CD4-positive, alpha-beta T cell treated with Interleukin-15 for 4 hours (primary cell): ENCODE measurements around the gene HSF4.
"Not testable (repeated sequence)": the region's sequence is repeated elsewhere in the genome, so short reads cannot be mapped to it uniquely, and the experiment has no call there.

Source experiments
- DNase-seq: peaks from one replicate; pipeline ENCODE4 v3.0.0-alpha.2; 2020; ENCODE audit warnings: low spot score

Gene HSF4, protein sequence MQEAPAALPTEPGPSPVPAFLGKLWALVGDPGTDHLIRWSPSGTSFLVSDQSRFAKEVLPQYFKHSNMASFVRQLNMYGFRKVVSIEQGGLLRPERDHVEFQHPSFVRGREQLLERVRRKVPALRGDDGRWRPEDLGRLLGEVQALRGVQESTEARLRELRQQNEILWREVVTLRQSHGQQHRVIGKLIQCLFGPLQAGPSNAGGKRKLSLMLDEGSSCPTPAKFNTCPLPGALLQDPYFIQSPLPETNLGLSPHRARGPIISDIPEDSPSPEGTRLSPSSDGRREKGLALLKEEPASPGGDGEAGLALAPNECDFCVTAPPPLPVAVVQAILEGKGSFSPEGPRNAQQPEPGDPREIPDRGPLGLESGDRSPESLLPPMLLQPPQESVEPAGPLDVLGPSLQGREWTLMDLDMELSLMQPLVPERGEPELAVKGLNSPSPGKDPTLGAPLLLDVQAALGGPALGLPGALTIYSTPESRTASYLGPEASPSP

DNA sequence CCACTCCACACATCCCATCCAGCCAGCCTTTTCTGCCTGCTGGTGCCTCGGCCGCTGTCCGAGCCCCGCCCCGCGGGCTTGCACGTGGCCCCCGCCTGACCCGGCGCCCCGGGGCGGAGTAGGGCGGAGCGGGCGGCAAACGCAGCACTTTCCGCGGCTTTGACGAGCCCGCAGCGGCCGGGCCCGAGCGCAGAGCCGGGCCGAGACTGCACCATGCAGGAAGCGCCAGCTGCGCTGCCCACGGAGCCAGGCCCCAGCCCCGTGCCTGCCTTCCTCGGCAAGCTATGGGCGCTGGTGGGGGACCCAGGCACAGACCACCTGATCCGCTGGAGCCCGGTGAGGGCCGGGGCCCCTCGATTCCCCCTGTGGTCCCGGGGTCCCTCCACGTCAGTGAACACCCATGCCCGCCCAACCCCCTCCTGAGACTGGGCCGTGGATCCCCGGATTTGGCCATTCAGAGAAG lies at the start of gene HSF4:
Gene HSF4, plus strand, starts transcription at position 147 of the 463 bp plus-strand sequence. Its CDS starts 67 bp downstream, at position 214.
- DNase-seq, result no peak

DNA sequence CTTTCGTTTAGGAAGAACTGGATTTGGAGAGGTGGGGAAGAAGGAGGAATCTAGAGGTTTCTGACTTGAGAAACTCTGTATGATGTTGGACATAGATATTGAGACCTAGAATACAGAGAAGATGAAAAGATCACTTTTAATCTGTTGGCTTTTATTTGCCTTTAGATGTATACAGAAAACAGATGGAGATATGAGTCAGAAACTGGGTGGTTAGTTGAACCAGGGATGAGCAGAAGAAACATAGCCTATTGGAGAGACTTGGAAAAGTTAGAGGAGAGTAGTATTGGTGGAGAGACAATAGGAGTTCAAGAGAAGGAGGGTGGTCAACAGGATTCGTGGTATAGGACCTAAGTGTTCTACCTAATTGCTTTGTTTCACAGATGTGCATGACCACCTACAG lies 49.8 kb upstream of the HSF4 start:
- DNase-seq, result no peak

DNA sequence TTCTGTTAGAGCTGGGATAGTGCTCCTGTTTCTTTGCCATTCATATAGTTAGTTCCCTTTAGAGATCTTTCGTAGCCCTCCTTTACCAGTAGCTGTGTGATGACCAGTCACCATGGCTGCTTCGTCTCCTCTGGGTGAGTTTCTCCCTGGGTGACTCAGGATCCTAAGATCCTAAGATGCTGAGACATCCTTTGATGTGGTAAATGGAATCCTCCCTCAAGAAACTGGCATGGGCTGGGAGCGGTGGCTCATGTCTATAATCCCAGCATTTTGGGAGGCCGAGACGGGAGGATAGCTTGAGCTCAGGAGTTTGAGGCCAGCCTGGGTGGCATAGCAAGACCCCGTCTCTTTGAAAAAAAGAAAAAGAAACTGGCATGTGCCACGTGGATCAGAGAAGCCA lies 48.9 kb upstream of the HSF4 start:
- no peak for DNase-seq

DNA sequence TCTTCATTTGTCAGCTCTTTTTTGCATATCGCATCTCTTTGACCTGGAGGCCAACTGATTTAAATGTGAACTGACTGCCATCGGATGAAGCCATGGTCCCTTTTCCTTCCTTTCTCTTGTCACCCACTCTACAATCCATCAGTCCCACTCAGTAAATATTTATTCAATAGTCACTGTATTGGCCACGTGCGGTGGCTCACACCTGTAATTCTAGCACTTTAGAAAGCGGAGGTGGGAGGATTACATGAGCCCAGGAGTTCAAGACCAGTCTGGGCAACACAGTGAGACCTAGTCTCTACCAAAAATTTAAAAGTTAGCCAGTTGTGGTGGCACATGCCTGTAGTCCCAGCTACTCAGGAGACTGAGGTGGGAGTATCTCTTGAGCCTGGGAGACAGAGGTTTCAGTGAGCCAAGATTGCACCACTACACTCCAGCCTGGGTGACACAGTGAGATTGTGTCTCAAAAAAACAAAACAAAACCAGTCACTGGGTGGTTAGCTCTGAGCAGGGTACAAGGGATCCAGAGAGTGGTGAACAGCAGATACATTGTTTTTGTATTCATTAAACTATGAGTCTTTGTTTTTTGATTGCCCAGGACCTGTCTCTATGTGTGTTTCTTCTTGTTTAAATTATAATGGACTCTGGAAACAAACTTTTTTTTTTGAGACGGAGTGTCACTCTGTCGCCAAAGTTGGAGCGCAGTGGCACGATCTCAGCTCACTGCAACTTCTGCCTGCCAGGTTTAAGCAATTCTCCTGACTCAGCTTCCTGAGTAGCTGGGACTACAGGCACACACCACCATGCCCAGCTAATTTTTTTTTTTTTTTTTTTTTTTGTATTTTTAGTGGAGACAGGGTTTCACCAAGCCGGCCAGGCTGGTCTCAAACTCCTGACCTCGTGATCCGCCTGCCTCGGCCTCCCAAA lies 47.9 kb upstream of the HSF4 start:
- no peak for DNase-seq

DNA sequence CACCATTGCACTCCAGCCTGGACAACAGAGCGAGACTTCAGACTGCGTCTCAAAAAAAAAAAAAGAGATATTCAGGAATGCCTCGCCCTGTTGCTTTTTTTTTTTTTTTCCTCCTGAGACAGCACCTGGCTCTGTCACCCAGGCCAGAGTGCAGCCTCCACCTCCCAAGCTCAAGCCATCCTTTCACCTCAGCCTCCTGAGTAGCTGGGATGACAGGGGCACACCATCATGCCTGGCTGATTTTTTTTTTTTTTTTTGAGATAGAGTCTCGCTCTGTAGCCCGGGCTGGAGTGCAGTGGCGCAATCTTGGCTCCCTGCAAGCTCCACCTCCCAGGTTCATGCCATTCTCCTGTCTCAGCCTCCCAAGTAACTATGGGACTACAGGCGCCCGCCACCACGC lies 46.8 kb upstream of the HSF4 start:
- DNase-seq, result no peak

DNA sequence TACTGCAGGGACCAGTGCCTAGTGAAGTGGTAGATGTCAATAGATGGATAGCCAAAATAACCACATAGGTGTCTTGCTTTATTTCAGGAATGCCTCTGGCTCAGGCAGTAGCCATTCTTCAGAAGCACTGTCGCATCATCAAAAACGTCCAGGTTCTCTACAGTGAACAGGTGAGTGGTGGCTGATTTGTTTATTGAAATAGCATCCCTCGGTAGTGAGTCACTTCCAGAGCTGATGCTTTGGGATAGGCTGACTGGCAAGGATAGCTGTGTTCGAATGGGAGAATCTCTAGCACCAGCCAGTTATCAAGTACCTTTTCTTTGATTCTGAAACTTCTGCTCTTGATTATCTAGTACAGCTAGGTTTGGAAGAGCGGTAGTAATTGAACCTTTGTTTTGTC lies 44.5 kb upstream of the HSF4 start:
- no peak for DNase-seq

DNA sequence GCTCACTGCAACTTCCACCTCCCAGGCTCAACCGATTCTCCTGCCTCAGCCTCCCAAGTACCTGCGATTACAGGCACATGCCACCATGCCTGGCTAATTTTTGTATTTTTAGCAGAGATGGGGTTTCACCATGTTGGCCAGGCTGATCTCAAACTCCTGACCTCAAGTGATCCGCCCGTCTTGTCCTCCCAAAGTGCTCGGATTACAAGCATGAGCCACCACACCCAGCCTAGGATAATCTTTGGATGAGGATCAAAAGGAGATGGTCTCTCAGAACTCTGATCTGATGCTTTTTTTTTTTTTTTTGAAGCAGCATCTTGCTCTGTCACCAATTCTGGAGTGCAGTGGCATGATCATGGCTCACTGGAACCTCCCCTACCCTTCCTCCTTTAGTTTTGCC lies 41.7 kb upstream of the HSF4 start:
- not testable (repeated sequence) for DNase-seq

DNA sequence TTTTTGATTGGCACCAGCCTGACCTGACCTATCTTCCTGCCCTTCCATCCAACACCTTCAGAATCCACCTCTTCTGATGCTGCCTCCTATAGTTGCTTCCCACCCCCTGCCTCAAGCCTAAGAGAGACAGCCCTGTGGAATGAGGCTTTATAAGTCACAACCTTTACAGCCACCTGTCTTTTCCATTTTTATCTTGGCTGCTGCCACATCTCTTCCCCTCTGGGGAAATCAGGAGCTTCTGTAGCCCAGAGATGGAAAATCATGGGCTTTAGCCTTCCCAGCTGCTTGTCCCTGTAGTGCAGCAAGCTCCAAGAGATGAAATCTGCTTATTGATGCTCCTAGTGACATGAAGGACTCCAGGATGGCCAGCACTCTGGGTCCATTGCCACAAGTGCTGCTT lies 36.1 kb upstream of the HSF4 start:
- DNase-seq, result no peak

DNA sequence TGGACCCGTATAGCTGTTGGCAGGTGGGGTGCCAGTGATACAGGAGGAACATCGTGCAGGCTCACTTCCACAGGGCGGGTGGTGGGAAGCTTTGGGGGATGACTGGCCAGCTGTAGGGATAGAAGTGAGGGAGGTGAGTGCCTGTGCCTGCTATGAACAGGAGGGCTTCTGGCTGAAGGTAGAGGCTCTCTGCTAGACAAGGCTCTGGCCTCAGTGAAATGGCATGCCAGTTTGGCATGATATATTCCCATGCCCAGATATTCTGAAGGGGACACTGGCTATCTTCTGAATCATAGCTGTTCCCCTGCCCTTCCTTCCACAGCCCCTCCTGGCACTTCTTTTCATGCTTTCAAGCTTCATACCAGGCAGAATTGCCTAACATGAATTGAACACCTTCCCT lies 35.7 kb upstream of the HSF4 start:
- DNase-seq, result no peak

DNA sequence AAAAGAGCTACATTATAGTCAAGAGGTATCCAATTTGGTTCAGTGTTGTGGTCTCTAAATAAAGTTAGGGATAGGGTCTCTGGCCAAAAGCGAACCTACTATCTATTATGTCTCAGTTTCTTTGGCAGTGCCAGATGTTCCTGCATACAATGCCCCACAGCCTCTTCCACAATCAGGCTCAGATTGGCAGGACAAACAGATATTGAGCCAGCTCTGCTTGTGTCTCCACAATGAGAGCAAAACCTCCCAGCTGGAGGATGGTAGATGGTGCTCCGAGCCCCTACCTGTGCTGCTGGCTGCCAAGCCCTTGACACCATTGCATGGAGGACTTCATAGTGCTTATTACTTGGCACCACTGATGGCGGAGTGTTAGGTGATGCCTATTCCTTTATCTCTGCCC lies 35.1 kb upstream of the HSF4 start:
- no peak for DNase-seq

DNA sequence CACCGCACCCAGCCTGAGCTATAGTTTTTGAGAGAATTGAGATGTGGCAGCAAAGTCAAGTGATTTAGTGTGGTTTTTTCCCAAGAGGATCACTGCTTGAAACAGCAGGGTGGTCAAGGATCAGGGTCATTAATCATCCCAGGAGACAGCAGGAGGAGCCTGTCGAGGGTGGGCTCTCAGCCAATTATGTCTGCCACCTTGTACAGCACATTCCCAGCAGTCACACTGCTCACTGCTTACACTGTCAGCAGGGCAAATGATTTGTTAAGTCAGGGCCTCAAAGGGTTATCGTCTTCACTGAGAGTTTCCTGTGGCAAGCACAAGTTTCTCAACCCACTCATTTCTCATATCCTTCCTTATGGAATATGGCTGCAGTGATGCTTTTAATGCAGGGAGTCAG lies 26.9 kb upstream of the HSF4 start:
- no peak for DNase-seq

DNA sequence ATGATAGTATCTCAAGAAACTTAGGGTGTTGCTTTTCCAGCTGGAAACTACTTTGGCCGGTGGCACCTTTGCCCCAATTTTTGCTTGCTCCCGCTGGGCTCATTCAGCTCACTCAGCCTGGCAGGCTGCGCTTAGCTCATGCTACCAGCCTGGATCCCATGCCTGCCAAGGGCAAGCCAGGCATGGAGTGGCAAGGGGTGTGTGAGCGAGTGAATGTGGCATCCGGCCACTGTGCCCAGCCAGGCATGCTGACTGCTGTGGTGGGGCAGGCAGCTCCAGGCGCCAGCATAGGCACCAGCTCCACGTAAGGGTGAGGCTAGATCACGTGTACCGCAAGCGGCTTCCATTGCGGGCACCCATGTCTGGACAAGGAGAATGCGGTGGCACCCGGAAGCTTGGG lies 23.2 kb upstream of the HSF4 start:
- no peak for DNase-seq

DNA sequence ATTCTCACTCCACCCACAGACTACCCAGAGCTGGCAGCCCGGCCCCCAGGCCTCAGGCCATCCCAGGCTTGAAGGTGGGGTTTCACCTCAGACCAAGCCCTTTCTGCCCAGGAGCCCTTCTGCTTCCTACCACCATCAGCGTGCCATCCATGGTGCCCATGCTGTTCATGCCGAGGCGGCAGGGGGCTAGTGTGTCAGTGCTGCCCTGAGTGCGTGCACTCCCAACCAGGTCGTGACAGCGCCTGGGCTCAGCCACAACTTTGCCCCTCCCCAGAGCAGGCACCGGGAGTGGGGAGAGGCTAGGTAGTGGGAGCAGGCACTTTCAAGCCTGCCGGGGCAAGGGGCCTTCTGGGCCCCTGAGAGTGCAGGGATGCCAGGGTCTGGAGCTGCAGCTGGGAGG lies 22.2 kb upstream of the HSF4 start:
- no peak for DNase-seq

DNA sequence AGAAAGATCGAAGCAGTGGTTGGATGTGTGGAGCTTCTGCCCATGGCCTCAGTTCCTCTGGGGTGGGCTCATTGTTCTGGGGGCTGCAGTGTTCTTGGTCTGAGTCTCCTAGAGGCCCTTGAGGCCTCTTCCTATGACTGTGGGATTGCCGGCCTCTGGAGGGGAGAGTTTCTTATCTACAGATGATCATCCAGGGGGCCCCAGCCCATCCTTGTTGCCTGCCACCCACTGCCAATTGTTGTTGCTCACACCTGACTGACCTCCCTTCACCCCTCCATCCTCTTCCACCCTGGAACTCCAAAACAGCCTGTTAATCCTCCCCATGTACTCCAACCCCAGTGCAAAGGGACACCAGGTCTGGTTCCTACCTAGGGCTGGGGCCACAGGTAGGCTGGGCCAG lies 19.6 kb upstream of the HSF4 start:
- DNase-seq, result no peak

DNA sequence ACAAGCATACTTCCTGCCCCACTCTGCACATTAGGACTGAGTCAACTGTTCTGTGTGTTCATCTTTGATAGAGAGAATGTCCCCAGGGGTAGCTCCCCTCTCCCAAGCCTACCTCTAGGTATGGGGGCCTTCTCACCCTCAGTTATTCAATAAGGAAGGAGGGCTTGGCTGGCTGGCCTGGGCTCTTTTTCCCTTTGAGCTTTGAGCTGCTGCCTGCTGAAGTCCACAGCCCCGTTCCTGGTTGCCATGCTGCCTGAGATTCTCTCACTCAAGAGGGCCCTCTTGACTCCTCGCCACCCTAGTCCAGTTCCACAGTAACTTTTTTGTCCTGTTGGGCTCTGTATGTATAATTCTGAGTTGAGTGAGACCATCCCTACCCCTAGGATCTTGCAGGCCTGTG lies 18.8 kb upstream of the HSF4 start:
- DNase-seq, result no peak

DNA sequence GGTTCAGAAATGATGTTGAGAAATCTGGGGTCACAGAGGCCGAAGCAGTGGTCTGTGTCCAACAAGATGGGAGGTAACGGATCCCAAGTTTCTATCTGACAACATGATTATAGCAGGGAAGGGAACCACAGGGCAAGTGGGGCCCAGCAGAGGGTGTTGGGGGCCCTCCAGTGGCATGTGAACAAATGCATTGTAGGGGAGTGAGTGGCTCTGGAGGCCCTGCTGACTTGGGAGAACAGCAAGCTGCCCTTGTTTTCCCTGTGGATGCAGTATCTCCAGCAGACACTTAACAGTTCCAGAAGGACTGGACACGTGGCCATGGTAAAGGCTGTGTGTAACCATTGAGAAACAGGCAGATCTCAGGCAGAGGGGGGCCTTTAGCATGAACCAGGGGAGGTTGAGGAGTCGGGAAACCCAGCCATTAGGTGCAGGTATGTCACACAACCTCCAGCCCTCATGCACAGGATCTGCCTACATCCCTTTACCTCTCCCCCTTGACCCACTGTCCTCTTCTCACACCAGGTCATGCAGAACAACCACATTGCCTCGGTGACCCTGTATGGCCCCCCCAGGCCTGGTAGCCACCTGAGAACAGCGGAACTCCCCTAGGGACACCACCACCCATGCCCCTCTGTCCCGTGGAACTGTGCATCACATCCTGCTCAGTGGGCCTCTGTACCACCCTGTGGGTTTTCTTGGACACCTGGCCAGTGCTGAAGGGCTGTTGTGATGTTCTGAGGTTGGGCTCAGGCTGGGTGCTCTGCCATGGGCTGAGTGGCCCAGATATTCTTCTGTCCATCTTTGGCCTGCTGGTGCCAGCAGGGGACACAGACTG lies 17.8 kb upstream of the HSF4 start:
- no peak for DNase-seq

DNA sequence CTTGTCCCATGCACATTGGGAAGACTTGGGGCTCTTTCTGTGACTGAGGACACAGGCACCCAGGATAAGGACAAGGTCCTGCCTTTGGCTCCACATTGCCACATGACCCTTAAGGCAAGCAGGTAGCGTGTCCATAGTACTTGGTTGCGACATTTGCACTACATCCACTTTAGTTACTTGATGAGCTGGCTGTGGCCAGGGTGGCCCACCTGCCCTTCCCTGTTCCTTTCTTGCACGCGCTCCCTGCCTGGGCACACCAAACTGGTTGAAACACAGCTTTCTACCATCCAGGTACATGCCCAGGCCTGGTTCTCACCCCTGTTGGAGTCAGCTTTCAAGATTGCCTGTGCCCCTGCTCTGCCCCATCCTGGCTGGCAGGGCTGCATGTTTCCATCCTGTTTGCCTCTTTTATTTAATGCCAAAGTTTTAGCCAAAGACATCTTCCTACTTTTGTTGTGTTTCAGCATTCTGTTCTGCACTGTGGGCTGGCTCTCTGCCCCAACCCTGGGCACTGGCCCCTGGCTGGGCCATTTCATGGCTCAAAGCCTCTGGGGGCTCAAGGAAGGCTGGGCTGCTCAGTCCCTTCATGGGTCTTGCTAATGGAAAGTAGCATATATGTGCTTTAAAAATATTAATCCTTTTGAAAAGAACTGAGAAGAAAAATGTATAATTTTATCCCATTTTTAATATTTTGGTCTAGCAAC lies 17.0 kb upstream of the HSF4 start:
- no peak for DNase-seq

DNA sequence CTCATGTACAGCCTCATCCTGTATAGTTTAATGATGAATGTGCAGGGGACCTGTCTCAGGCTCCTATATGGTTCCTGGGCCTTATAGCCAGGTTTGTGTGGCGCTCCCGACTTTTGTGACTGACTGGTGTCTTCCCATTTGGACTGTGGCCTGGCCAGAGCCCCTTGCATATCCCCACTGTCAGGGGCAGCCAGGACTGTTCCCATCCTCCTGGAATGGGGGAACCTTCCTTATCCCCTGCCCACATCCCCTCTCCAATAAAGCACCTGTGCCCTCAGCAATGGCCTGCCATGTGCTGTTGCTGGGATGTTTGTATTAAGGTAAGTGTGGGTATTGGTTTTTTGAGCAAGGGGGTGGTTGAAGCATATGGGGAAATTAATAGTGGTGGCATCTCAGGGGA lies 16.3 kb upstream of the HSF4 start:
- DNase-seq, result no peak

DNA sequence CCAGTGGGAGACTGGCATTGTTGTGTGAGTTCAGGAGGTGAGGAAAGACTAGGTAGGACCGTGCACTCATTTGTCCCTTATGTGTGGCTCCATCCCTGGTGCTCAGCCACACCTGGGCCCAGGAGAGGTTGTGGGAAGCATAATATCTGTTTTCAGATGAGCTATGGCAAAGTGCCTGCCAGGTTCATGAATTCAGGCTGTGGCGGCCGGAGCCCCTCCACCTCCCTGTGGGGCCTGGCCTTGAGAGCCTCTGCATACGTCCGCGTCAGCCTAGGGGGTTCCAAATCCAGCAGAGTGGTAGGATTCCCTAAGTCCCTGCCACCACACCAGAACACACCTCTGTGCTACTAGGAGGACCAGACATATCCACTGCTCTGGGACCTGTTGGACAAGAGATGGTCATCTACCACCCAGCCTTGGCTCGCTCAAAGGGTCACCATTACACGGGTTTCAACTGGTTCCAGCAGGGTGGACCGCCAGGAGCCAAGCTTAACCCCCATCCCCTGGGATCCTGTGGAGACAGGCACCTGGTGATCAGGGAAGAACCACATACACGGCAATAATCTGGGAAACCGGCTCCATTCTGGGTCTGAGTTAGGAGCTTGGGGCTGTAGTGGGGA lies 15.8 kb upstream of the HSF4 start:
- no peak for DNase-seq

DNA sequence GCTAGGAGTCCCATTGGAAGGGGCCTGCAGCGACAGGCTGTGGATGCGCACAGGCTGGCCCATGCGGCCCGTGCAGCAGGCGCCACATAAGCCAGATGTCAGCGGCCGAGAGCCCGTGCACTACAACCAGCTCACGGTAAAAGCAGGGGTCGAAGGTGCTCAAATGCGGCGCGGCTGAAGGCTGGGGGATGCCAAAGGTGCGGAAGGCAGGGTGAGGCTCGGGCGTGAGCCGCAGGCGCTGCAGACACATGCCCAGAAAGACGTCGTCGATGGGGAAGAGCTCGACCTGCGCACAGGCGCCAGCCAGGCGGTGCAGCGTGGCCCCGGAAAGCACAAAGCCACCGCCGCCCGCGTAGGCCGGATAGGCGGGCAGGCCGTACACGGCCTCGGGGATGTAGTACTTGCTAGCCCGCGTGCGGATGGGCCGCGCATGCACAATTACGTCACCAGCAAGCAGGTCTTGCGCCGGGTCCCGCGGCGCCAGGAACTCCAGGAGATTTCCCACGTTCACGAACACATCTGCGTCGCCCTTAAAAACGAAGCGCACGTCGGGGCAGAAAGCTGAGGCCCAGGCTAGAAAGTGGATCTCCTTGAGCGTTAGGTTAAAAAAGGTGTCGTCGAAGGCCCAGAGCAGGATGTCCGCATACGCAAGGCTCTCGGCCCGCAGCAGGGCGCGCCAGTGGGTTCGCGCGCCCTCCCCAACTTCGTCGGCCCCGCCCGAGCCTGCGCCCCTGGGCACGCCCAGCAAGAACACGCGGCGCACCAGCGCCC lies 15.1 kb upstream of the HSF4 start:
- DNase-seq, result no peak
